Measurements from ENCODE around the gene MTRR. TPM values are rescaled to one million over a fixed set of nuclear protein-coding genes. Genes with fewer than 3 reads are reported as not detected.

The MTRR gene
- total RNA-seq, 4 donors from 2014 or later: 22.0 to 34.5 (median 33.8) TPM

- TF ChIP-seq POLR2A (IDR thresholded peaks at IDR 0.05; ENCODE audit: low read depth): no peak
- no peak for TF ChIP-seq EP300 (IDR thresholded peaks at IDR 0.05)
- peaks cover 0 to 25% (median 4%) of the 10 kb centered on the region in 4 donors for H3K27me3 ChIP-seq
- WGBS: 75% methylated on average over 2 of the region's 2 CpGs
- no peaks in the 10 kb centered on the region for H3K36me3 ChIP-seq
- intact Hi-C loops (cut with DNase I): no loop called here
- no peak overlapping the region for H3K4me3 ChIP-seq
- H3K27ac ChIP-seq (replicated peaks in 1 of 4): no peak overlapping the region
- no peaks in the 10 kb centered on the region for H3K9me3 ChIP-seq
- no peaks in the 10 kb centered on the region for H3K4me1 ChIP-seq
- no peak for DNase-seq (ENCODE audit: extremely low spot score)
Observed at GRCh38 chr5:7842531-7842930, 26.4 kb upstream of the MTRR start.

- DNase-seq (ENCODE audit: extremely low spot score): peak; percentile 70
- Histone ChIP-seq H3K36me3 (no peaks in the 10 kb centered on the region), H3K4me1 (peaks cover 5 to 9% (median 6%) of the 10 kb centered on the region in 4 donors), H3K4me3 (no peak overlapping the region), H3K27me3 (peaks cover 0 to 47% (median 11%) of the 10 kb centered on the region in 4 donors), H3K27ac (replicated peaks in 1 of 4) (no peak overlapping the region), H3K9me3 (no peaks in the 10 kb centered on the region)
- intact Hi-C loops (cut with DNase I): no loop called here
- TF ChIP-seq EP300 (IDR thresholded peaks at IDR 0.05): no peak
- no peak for TF ChIP-seq POLR2AphosphoS5 (IDR thresholded peaks at IDR 0.05)
- no peak for TF ChIP-seq POLR2A (IDR thresholded peaks at IDR 0.05; ENCODE audit: low read depth)
- no peak for TF ChIP-seq CTCF (IDR thresholded peaks at IDR 0.05)
Observed at GRCh38 chr5:7844901-7845300, 24.0 kb upstream of the MTRR start.

GRCh38 chr5:7845557-7845956 is 23.4 kb upstream of the MTRR start:
- 77% methylated on average over 7 of the region's 7 CpGs for WGBS
- H3K4me1 ChIP-seq: peaks cover 11 to 15% (median 13%) of the 10 kb centered on the region in 4 donors
- TF ChIP-seq POLR2A (IDR thresholded peaks at IDR 0.05; ENCODE audit: low read depth): no peak
- TF ChIP-seq EP300 (IDR thresholded peaks at IDR 0.05): no peak
- TF ChIP-seq POLR2AphosphoS5 (IDR thresholded peaks at IDR 0.05): no peak
- TF ChIP-seq CTCF (IDR thresholded peaks at IDR 0.05): no peak
- no peak overlapping the region for H3K27ac ChIP-seq (replicated peaks in 1 of 4)
- H3K4me3 ChIP-seq: no peak overlapping the region
- intact Hi-C loops (cut with DNase I): no loop called here
- peak; percentile 60 for DNase-seq (ENCODE audit: extremely low spot score)
- H3K27me3 ChIP-seq: peaks cover 0 to 54% (median 14%) of the 10 kb centered on the region in 4 donors
- H3K9me3 ChIP-seq: no peaks in the 10 kb centered on the region
- H3K36me3 ChIP-seq: no peaks in the 10 kb centered on the region

- no peaks in the 10 kb centered on the region for H3K36me3 ChIP-seq
- H3K4me1 ChIP-seq: peaks cover 11 to 23% (median 19%) of the 10 kb centered on the region in 4 donors
- H3K4me3 ChIP-seq: no peak overlapping the region
- no peaks in the 10 kb centered on the region for H3K9me3 ChIP-seq
- TF ChIP-seq POLR2A (IDR thresholded peaks at IDR 0.05; ENCODE audit: low read depth): no peak
- no peak for TF ChIP-seq CTCF (IDR thresholded peaks at IDR 0.05)
- TF ChIP-seq EP300 (IDR thresholded peaks at IDR 0.05): no peak
- TF ChIP-seq POLR2AphosphoS5 (IDR thresholded peaks at IDR 0.05): no peak
- intact Hi-C loops (cut with DNase I): no loop called here
- DNase-seq (ENCODE audit: extremely low spot score): peak; percentile 86
- peaks cover 0 to 62% (median 16%) of the 10 kb centered on the region in 4 donors for H3K27me3 ChIP-seq
- no peak overlapping the region for H3K27ac ChIP-seq (replicated peaks in 1 of 4)
- WGBS: 94% methylated on average over 5 of the region's 5 CpGs
Observed at GRCh38 chr5:7846327-7846726, 22.6 kb upstream of the MTRR start.

- no peaks in the 10 kb centered on the region for H3K36me3 ChIP-seq
- no peak overlapping the region for H3K27ac ChIP-seq (replicated peaks in 1 of 4)
- intact Hi-C loops (cut with DNase I): no loop called here
- DNase-seq (ENCODE audit: extremely low spot score): peak; percentile 82
- TF ChIP-seq CTCF (IDR thresholded peaks at IDR 0.05): no peak
- no peak for TF ChIP-seq POLR2A (IDR thresholded peaks at IDR 0.05; ENCODE audit: low read depth)
- no peak for TF ChIP-seq POLR2AphosphoS5 (IDR thresholded peaks at IDR 0.05)
- no peak overlapping the region for H3K4me3 ChIP-seq
- H3K4me1 ChIP-seq: peaks cover 11 to 29% (median 21%) of the 10 kb centered on the region in 4 donors
- no peaks in the 10 kb centered on the region for H3K9me3 ChIP-seq
- 75% methylated on average over 2 of the region's 2 CpGs for WGBS
- peaks cover 0 to 63% (median 16%) of the 10 kb centered on the region in 4 donors for H3K27me3 ChIP-seq
Observed at GRCh38 chr5:7848296-7848695, 20.7 kb upstream of the MTRR start.

Measured in esophagus muscularis mucosa (tissue), 4 donors.